NCI-H1694 treated with DMSO at 0.1 percent for 48 hours (cell line): ENCODE results near the gene NUDT14.

Experiments used
- DNase-seq: peaks from one replicate; lab custom pipeline; 2025; lab: John Stamatoyannopoulos, UW

NUDT14 gene

DNA sequence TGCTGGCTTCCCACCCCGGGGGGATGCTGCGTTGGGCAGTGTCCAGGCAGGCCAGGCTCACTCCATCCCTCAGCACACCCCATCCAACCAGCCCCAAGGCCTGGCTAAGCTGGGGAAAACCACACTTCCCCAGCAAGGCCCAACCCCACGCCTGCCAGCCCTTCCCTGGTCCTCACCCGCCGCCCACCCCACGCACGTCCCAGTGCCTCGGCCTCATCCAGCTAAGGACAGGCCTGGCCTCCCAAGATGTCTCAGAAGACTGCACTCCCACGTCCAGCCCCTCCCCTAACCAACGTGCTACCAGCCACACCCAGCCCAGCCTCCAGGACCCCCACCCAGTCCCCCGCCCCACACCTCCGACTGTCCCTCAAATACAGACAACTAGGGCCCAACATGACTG lies 22.3 kb downstream of the NUDT14 start:
- no peak for DNase-seq

DNA sequence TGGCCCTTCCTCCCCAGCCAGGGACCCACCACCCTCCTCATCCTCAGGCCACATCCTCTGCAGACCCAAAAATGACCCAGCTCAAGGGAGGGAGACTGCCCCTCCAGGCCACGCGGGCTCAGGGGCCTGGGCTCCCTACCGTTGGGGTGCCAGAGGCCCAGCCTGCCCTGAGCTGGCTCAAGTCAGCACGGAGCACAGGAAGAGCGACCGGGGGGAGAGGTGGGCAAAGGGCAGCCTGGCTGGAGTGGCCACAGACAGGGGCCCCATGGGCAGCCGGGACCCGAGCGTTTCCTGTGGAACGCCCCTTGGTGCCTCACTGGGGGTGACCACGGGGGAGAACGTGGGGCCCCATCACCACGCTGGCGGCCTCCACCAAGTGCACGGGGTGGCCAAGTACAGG lies 23.2 kb downstream of the NUDT14 start:
- DNase-seq, result no peak

DNA sequence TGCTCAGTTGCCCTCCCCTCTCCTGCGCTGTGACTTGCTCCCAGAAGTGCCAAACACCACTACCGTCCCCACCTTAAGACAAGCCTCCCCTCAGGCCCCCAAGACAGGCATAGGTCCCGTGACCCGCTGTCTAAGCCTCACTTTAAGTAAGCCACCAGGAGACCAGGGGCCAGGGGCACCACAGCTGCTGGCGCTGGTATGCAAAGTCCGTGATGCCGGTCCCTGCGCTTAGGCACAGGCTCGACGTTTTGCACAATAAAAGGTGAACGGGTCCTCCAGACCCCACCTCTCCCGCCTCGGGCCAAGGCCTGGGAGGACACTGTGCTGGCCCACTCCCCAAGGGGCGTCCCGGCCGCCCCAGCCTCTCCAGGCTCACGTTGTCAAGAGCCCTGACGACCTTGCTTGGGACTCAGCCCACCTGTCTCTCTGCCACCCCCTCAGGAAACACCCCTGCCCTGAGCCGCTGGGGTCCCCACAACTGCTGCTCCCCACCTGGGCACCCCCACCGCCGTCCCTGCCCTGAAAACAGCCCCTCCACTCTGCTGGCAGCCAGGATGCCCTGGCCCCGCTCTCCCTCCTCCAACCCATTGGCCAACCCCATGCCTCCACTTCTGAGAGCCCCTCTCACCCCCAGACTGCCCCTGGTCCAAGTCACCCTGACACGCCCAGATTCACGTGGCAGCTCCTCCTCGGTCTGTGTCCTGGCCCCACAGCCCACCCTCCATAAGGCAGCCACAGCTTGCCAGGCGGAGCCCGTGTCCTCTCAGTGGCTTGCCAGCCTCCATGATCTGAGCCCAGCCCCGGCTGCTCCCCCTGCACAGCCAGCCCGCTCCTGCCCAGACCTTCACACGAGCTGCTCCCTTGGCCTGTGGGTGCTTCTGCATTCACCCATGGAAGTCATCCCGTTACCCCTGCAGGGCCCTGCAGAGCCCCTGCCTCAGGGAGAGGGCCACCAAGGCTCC lies 24.4 kb downstream of the NUDT14 start:
- no peak for DNase-seq

DNA sequence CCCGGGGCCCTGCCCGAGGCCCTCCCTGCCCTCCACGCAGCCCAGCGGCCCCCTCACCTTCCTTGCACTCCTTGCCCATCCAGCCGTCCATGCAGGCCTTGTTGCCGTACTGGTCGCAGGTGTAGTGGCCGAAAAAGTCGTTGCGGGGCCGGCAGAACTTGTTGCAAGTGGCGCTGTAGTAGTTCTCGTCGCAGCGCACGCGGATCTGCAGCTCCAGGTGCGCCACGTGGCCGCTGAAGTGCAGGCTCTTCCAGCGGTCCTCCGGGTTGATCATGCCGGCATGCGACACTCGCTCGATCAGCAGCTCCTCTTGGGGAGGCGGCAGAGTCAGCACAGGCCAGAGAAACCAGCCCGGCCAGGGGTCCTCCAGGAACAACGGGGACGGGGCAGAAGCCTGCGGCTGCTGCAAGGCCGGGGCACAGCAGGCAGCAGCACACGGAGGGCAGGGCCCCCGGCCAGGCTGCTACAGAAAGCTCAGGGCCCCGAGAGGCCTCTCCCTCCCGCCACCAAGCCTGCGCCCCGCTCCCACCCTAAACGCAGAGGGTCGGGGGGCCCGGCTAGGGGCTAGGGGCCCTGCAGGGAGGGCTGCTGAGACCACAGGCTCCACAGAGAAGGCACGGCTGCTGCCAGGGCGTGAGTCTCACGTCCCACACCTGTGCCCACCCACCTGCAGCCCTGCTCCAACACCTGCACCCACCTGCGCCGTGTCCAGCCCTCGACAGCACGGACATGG lies 25.3 kb downstream of the NUDT14 start:
- DNase-seq, result no peak

DNA sequence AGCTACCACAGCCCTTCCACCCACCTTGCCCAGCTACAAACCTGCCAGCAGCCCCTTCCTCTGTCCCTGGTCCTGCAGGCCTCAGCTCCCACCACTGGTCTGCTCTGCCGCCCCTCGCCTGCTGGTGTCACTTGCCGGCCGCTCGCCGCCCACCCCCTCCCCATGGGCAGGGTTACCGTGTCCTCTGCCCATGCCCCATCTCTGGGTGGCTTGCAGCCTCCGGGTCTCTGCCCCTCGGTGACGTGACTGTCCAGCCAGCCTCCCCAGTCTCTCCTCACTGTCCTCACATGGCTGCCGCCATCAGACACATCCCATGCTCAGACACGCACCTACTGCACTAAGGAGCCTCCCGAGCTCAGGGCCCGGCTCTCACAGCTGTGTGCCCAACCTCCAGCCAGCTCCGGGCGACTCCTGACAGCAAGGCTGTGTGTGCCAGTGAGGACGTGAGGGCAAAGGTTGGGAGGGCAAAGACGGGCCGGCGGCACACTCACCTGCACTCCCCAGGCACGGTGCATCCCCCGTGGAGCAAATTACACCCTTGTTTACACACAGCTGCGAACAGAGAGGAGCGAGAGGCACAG lies 26.0 kb downstream of the NUDT14 start:
- DNase-seq, result no peak

DNA sequence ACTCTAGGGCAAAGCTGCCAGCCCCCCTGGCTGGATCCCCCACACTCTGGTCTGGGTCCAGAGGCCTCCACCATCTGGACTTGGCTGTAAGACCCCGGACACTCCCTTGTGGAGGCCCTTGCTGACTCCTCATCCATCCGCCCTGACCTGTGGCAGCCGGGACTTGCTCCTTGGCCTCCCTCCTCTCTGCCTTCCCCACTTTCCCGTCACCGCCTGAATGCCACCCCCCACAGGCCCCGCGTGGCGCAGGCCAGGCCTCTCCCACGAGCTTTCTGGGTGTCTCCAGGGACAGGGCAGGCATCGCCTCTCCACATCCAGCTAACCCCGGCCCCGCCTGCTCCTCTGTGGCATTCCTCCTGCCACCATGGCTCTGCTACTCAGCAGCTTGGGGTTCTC lies 26.6 kb downstream of the NUDT14 start:
- no peak for DNase-seq

DNA sequence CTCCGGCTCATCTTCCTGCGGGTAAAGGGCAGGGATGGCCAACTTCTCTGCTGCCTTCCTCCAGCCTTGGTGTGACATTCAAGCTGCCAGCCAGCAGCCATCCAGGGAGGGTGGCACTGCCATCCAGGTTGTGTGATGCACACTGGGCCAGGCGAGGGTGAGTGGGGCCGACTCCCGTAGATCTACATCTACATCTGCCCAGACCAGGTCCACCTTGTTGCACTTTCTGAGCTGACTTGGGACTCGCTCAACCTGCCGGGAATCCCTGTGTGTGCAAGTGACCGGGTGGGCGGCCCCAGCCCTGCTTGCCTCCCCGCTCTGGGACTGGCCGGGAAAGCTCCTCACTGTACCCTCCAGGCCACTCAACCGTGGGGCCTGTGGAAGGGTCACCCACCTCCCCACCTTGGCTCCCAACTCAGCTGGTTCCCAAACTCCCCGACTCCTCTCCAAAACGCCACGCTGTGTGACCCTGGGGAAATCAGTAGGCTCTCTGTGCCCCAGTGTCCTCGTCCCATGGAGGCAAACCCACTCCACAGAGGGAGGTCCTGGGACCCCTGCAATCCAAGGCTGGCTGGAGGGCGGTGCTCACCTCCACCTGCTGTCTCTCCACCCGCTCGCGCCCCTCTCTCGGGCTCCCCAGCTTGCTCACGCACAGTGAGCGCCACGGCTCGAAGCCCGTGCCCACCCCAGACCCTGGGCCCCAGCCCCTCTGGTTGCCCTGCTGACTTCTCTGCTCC lies 27.2 kb downstream of the NUDT14 start:
- no peak for DNase-seq

DNA sequence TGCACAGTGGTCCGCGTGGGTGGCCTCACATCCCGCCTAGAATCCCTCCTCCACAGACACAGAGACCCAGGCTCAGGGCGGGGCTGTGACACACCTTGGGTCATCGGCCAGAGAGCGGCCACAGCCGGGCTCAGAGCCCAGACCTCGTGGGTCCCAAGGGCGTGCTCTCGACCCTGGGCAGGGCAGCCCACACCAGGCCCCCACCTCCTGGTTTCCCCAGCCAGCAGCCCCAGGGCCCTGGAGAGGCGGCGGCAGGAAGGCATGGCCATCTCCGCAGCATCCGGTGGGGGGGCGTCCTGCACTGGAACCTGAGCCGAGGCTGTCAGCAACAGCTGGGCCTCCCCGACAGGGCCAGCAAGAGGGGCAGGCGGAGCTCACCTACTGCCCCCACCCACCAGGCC lies 27.8 kb downstream of the NUDT14 start:
- no peak for DNase-seq

DNA sequence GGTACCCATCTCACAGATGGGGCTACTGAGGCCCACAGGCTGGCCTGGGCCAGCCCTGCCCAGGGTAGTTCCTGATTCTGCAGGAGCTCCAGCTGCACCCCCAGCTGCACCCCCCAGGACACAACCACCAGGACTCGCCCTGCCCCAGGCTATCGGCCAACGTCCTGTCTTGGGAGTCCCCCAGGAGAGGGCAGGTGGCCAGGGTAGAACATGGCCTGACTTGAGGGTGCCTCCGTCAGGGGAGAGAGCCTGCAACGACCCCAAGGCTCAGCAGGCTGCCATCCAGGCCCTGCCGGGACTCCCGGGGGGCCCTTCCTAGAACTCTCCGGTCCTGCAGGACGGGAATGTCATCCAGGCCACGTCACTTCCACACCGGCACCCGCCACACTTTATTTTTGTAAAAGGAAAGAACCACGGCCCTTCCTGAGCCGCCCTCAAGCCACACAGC lies 28.3 kb downstream of the NUDT14 start:
- DNase-seq, result no peak

DNA sequence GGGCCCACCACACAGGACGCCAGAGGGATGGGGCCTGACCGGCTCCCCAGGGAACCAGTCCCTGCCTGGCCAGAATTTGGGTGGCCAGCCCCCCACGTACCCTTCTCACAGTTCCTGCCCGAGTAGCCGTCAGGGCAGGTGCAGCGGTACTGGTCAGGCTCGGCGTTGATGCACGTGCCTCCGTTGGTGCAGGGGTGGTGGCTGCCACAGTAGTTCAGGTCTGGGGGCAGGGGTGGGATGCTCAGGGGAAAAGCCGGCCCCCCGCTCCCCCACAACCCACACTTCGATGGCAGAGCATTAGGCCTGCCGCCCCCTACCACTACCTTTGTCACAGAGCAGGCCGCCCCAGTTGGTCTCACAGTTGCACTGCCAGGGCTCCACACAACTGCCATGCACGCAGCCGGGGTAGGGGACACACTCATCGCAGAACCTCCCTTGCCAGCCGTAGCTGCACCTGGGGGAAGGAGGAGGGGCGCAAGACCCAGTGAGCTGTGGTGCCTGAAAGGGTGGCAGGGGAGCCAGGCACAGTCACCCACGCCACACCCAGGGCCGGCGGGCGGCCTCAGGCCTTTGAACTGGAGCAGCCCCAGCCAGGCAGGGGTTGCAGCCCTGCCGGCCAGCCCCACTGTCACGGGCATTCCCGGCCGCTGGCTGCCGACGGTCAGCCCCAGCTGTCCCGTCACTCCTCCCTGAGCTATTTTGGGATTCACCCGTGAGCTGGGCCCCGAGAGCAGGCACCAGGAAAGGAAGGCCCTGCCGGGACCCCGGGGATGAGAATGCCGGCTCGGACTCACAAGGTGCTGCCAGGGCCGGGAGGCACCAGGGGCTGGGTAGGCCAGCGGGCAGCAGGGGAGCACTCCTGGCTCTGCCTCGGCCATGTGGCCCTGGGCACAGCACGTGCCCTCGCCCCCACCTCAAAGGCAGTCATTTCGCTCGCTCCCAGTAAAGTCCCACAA lies 29.0 kb downstream of the NUDT14 start:
- no peak for DNase-seq

DNA sequence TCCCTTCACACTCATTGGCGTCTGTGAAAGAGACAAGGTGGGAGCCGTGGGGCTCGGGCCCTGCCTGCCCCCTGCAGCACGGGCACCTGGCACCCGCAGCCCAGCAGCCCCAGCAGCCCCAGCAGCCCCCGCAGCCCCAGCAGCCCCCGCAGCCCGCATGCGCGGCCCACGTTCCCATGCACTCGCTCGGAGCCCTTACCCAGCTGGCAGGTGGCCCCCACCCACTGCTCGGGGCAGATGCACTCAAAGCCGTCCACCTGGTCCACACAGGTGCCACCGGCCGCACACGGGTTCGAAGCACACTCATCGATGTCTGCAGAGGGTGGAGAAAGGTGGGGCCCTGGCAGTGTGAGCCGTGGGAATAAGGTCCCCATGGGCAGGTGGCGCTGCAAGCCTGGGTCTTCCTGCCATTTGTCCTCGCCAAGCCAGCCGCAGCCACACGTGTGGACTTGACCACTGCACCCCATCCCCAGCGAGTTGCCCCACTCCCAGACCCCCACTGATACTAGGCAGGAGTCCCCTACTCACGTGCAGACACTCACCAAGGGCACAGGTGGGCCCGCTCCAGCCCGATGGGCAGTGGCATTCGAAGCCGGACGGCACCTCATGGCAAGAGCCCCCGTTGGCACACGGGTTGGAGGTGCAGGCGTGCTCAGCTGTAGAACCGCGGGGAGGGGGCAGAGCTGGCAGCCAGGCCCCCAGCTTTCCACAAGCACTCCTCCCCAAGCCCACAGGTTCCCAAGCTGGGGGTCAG lies 29.9 kb downstream of the NUDT14 start:
- no peak for DNase-seq

DNA sequence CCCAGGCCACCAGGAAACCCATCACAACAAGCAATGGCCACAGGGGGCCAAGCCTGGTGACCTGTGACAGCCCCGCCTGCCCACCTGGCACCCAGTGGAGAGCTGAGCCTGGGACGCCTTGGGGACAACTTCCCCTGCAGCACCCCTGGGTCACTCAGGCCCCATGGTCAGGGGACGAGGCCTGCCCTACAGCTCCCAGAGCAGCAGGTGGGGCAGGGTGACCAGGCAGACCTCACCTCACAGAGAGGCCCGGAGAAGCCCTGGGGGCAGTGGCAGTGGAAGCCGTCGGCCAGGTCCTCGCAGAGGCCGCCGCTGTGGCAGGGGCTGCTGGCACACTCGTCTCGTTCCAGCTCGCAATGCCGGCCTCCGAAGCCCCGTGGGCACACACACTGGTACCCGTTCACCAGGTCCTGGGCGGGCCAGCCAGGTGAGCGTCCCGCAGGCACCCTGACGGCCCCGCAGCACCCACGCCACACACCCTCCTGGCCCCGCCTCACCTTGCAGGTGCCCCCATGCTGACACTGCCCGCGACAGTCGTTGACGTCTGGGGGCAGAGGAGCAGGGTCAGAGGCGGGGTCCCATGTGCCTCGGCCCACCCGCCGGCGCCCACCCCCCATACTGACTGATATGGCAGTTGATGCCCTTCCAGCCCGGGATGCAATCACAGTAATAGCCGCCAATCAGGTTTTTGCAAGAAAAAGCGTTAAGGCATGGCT lies 30.6 kb downstream of the NUDT14 start:
- no peak for DNase-seq

DNA sequence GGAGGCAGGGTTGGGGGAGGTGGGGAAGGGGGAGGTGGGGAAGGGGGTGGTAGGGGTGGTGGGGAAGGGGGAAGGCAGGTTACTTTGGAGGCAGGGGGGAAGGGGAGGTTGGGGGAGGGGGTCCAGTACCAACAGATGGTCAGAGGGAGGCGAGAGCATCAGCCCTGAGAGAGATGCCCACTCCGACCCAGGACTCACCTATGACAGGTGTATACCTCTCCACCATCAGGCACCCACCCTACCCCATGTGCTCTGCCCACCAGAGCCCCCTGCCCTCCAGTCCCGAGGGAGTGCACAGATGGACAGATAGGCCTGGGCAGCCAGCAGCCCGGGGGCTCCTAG lies 31.1 kb downstream of the NUDT14 start:
- no peak for DNase-seq

DNA sequence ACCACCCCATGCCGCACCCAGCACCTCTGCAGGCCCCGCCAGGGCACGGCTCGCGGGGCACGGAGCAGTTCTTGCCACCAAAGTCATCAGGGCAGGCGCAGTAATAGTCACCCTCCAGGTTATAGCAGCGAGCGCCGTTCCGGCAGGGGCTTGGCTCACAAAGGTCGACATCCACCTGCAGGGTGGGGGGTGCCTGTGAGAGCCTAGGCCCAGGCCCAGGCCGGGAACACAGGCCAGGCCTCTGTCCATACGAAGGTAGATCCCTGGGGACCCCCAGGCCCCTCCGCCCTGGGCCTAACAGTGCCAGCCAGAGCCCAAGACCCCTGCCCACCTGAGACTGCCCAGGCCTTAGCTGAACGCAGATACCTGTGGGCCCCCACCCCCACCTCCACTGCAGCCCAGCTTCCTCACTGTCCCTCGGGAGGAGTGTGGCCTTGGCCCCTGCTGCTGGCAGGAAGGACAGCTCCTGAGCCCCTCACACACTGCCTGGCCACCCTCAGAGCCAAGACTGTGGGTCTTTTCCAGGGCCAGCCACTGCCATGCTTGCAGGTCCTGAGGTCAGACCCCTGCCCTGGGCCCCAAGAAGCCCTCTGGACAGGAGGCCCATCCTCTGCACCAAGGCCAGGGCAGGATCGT lies 31.8 kb downstream of the NUDT14 start:
- no peak for DNase-seq

DNA sequence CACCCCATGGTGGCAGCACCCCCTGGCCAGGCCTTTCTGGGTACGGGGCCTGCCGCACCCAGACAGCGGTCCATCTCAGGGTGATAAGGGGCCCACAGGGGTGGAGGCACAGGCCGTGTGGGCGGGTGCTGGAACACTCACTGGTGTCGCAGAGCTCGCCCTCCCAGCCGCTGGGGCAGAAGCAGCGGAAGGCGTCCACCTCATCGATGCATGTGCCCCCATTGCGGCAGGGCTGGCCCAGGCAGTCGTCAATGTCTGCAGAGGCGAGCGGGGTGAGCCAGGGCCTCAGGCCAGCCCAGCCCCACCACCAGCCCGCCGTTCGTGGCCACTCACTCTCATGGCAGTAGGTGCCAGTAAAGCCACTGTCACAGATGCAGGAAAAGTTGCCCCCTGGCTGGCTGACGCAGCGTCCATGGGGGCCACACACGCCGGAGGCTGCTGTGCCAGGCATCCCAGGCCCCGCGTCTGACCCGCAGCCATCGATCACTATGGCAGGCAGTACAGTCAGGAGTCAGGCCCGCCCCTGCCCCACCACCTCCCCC lies 32.4 kb downstream of the NUDT14 start:
- DNase-seq, result no peak

DNA sequence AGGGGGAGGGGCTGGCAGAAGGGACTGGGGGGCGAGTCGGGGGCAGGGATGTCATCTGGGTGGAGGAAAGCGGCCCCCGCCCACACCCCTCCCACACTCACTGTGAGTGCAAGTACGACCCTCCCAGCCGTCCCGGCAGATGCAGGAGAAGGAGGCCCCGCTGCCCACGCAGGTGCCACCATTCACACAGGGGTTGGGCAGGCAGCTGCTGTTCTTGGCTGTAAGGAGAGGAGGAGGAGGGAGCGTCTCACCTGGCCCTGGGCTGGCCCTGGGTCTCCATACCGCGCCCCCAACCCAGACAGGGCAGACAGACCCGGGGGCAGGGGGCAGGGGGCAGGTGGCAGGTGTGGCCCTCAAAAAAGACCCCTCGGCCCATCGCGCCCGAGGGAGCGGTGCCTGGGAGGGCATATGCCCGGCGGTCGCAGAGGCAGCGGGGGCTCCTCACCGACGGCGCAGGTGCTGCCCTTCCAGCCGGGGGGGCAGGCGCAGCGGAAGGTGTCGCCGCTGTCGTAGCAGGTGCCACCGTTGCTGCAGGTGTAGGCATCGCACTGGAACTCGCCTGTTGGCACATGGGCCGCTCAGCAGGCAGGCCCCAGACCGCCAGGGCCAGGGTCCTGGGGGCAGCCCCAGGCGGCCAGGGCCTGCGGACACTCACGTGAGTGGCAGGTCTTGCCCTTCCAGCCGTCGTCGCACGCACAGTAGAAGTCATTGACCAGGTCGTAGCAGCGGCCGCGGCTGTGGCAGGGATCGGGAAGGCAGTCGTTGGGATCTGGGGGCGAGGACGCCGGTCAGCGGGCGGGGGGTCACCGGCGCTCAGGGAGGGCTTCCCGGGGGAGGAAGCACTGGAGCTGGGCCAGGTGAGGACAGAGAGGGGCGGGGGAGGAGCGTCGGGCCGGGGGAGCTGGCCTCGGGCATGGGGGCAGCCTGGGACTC lies 33.2 kb downstream of the NUDT14 start:
- no peak for DNase-seq

DNA sequence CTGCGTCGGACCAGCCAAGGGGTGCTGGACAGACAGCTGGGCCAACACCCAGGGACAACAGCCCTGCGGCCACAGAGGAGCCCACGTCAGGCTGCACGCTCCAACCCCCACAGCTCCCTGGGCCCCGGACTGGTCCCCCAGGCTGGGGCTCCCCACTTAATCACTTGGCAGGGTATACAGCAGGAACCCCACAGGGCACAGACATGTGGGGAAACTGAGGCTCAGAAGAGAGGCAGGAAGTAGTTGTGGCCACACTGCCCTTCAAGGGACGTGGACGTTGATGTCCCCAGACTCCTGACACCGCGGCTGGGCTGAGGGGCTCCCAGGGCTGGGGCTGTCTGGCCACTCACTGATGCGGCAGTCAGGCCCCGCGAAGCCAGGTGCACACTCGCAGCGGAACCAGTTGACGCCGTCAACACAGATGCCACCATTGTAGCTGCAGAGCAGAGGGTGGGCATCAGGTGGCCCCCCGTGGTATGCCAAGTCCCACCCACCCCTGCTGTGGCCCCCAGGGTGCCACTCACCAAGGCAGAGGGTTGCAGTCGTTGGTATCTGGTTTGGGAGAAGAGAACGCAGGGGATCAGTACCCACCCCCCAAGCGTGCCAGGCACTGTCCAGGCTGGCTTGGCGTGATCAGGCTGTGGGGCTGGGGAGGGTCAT lies 34.0 kb downstream of the NUDT14 start:
- DNase-seq, result no peak
